HG02981 (cell line): Measurements from ENCODE around the gene CCDC146.

Experiments
- ATAC-seq: cut with Tn5 transposase; IDR thresholded peaks from one replicate; pipeline ENCODE4 v1.9.1; 2021; ENCODE audit warnings: mild to moderate bottlenecking, moderate library complexity; ENCODE audit not compliant: unreplicated experiment

CCDC146 gene

GRCh38 chr7:77281780-77282478 lies 159.5 kb downstream of the CCDC146 start:
- no peak for ATAC-seq

DNA sequence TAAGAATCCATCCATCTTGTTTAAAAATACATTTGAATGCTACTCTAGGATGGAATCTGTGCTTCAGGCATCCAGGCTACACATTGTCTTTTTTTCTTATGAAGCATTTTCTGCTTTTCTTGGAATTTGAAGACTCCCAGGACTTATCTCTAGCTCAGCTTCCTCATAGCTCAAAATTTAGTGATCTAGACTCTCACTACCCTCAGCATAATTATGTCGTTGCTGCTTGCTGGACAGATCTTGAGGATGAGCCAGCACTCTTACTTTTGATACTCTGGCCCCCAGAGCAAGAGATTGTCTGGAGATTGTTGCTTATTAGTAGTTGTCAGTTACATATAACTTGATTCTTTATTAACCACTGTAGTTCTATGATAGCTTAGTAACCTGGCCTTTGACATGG lies 160.5 kb downstream of the CCDC146 start:
- ATAC-seq = no peak

GRCh38 chr7:77284005-77284404 lies 161.6 kb downstream of the CCDC146 start:
- ATAC-seq = no peak

GRCh38 chr7:77284616-77285015 lies 162.2 kb downstream of the CCDC146 start:
- no peak for ATAC-seq

DNA sequence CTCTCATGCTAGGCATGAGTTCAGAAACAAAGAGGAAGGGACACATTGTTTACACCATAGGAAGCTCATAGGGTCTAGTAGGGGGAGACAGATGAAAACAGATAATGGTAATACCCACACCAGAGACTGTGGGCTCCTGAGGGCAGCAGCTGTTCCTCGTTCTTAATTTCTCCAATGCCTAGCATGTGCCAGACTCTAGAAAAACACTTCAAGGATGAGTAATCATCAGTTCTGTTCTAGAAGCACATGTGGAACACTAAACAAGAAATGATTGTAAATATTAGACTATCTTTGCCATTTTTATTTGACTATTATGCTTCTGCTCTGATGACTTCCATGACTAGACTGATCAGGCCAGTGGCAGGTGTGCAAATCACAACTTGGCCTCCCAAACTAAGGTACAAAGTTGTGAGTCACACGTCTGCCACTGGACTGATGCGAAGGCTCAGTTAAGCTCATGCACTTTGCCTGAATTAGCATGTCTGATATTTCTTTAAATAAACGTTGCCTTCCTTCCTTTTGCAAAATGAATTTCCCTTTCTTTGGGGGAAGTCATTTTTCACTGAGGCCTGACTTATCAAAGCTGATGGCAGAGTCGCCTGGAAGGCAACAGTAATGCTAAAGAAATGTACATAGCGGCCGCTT lies 166.4 kb downstream of the CCDC146 start:
- ATAC-seq = no peak

DNA sequence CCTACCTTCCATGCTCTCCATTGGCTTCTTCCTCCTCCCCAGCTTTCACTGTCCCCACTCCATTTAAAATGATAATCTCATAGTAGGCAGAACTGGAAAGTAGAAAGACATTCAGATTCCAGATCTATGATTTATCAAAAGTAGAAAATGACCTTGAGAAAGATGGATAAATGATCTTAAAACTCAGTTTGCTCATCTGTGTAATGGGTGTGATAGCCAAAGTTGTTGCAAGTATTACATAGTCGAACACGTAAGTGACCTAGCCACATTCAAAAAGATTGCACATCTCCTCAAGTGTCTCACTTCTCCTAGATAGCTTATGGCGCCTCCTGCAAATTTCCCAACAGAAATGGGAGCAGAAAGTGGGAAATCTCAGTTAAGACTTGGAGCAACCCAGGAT lies 167.0 kb downstream of the CCDC146 start:
- ATAC-seq = no peak

DNA sequence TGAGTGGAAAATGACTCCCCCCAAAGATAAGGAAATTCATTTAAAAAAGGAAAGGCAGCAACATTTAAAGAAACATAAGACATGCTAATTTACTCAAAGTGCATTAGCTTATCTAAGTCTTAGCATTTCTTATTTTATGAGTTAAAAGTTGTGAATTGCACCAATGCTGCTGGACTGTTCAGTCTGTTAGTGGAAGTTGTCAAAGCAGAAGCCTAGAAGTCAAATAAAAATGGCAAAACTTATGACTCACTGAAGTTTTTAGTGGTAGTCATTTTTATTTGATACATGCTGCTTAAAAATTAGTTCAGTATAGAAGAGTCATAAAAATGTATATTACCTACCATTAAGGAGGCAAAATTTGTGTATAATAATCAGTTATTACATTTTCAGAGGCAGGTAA lies 168.0 kb downstream of the CCDC146 start:
- ATAC-seq = no peak

GRCh38 chr7:77293046-77293445 lies 170.6 kb downstream of the CCDC146 start:
- ATAC-seq = no peak

GRCh38 chr7:77295549-77295948 lies 173.1 kb downstream of the CCDC146 start:
- no peak for ATAC-seq

DNA sequence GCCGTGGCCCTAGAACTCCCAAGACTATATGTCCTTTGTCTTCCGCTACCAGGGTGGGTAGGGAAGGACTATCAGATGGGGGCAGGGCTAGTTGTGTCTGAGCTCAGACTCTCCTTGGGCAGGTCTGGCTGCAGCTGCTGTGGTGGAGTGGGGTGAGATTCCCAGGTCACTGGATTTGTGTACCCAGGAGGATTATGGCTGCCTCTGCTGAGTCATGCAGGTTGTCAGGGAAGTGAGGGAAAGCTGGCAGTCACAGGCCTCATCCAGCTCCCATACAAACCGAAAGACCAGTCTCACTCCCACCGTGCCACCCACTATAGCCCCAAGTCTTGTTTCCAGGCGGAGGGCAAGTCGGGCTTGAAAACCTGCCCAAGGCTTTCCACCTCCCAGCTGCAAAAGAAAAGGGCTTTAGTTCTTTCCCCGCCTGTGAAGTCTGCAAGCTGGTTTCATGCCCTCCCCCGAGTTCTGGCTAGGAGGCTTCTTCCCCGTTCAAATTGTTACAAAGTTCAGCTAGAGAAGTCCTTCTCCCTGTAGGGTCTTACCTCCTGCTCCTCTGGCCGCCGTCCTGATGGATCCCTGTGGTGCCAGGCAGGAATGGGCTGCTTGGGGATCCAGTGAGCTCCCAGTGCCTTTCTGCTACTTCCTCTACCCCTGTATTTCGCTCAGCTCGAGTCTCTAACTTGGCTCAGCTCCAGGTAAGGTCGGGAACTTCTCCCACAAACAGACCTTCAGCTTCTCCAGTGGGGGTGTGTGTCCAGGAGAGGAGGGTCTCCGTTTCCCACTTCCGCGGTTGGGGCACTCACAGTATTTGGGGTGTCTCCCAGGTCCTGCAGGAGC lies 184.0 kb downstream of the CCDC146 start:
- no peak for ATAC-seq

GRCh38 chr7:77308792-77309191 lies 186.4 kb downstream of the CCDC146 start:
- no peak for ATAC-seq

- ATAC-seq = no peak
Observed at GRCh38 chr7:77309714-77310220, 187.4 kb downstream of the CCDC146 start.

DNA sequence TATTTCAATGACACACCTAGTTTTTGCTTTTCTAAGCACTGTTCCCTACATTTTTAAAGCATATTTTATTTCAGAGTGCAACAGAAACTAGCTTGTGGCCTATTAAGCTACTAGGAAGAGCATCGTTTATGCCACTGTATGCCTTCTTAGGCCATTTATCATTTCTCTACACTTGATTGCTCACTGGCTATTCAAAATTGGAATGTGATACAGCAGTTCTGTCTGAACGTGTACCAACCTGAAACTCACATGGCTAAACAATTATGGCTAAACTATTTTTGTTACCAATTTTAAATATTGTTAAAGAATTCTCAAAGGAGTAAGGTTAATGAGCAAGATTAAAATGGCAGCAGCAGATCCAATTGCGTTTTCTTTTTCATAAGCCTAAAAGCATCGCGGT lies 188.6 kb downstream of the CCDC146 start:
- ATAC-seq = no peak

- no peak for ATAC-seq
Observed at GRCh38 chr7:77313085-77313484, 190.7 kb downstream of the CCDC146 start.

GRCh38 chr7:77313876-77314480 lies 191.6 kb downstream of the CCDC146 start:
- no peak for ATAC-seq

GRCh38 chr7:77315182-77315591 lies 192.8 kb downstream of the CCDC146 start:
- ATAC-seq = no peak

DNA sequence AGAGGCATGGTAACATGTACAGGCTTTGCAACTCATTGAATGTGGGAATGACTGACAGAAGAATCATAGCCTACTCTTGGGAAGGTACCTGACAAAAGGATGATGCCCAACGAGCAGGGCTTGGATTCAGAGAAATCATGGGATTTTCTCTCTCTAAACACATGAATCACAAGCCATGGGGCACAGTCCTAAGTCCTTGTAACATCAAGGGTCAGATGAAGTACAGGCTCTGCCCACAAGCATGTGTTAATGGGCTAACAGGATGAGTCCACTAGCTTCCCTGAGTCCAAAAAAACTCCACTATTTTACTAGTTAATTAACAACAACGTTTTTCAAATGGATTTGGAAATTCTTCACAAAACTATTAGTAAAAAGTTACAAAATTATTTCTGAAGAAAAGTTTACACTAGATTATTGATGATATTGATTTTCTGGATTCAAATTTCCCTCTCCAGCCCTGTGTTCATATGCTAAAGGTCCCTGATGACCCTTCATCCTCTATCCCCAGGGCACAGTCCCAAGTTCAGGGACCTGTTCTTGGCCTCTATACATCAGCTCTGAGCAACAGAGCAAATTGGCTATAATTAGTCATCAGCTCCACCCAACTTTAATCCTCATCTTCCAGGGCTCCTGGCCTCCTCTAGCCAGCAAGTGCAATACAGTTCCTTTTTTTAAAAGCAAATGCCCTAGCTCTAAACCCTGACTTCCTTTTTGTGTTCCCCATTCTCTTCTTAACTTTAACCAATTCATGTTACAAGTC lies 194.0 kb downstream of the CCDC146 start:
- ATAC-seq = no peak

- no peak for ATAC-seq
Observed at GRCh38 chr7:77318019-77318418, 195.6 kb downstream of the CCDC146 start.

DNA sequence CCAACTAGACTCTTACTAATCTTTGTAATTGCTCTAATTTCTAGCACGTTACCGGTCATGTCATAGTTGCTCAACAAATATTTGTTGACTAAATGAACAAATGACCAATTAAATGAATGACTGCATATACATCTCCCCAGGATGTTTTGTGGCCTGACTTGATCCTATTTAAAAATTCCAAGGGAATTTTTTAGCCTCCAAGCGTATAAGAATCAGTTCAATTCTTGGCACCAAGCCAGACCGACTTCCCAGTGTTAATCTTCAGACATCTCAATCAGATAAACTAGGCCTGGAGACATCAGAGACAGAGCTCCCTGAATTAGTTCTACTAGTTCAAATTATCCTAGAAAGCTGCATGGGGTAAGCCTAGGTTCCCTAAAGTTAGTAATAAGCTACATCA lies 197.7 kb downstream of the CCDC146 start:
- ATAC-seq = no peak

DNA sequence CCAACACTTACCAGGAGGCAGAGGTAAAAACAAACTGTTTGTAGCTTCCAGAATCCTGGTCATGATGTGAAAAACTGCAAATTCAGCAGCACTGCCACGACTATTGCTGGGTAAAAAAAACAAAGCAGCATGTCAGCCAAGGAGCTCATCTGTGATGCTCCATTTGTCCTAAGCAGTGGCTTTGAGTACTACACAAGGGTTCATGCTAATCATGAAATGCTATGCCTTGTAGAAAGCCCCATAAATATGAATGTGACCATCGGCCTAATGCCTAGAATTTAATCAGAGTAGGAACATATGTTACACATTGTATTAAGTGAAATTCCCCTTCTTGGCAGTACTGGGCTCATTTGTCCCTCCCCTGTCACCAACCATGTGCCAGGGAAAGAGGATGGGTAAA lies 198.3 kb downstream of the CCDC146 start:
- ATAC-seq = no peak

GRCh38 chr7:77321300-77321699 lies 198.9 kb downstream of the CCDC146 start:
- ATAC-seq = no peak
